ENCODE data around the gene HSPD1.
A peak's percentile ranks its signal among the peaks of the same experiment; 100 is the strongest.

Gene HSPD1

GRCh38 chr2:197496695-197497094 lies 2.9 kb downstream of the HSPD1 start:
- H3K79me2 ChIP-seq (ENCODE audit: insufficient read depth, low read length) = peaks cover 94% of the 10 kb centered on the region
- no peaks in the 10 kb centered on the region for H3F3A ChIP-seq (ENCODE audit: low read depth)
- peaks cover 50% of the 10 kb centered on the region for H3K4me1 ChIP-seq (ENCODE audit: insufficient read depth, low read length, poor library complexity, severe bottlenecking)
- peaks cover 78% of the 10 kb centered on the region for H4K20me1 ChIP-seq (ENCODE audit: insufficient read depth, low read length, poor library complexity, severe bottlenecking)
- no peaks in the 10 kb centered on the region for H3K27me3 ChIP-seq (ENCODE audit: insufficient read depth, low read length, poor library complexity, severe bottlenecking)
- no peaks in the 10 kb centered on the region for H3K9me2 ChIP-seq (replicated peaks; ENCODE audit: low read depth, low read length)
- TF ChIP-seq CTCF (conservative IDR thresholded peaks at IDR 0.05; ENCODE audit: low read length) = no peak
- TF ChIP-seq EZH2phosphoT487 (IDR thresholded peaks at IDR 0.05; ENCODE audit: borderline replicate concordance) = no peak
- peak overlapping the region; percentile 93 for H3K4me2 ChIP-seq (ENCODE audit: low read depth, low read length, poor library complexity, severe bottlenecking)
- H3K9ac ChIP-seq (ENCODE audit: low read depth, low read length, poor library complexity, severe bottlenecking) = peak overlapping the region; percentile 89
- H3K9me3 ChIP-seq (ENCODE audit: insufficient read depth, low read depth, low read length) = no peaks in the 10 kb centered on the region
- no peak overlapping the region for H2AFZ ChIP-seq (ENCODE audit: low read length)
- peaks cover 62% of the 10 kb centered on the region for H3K36me3 ChIP-seq (ENCODE audit: insufficient read depth, low read length)
- peak overlapping the region; percentile 91 for H3K4me3 ChIP-seq (ENCODE audit: low read length, poor library complexity, severe bottlenecking)

- Histone ChIP-seq H3F3A (ENCODE audit: low read depth) (no peaks in the 10 kb centered on the region), H4K20me1 (ENCODE audit: insufficient read depth, low read length, poor library complexity, severe bottlenecking) (peaks cover 78% of the 10 kb centered on the region), H2AFZ (ENCODE audit: low read length) (no peak overlapping the region), H3K27me3 (ENCODE audit: insufficient read depth, low read length, poor library complexity, severe bottlenecking) (no peaks in the 10 kb centered on the region), H3K4me3 (ENCODE audit: low read length, poor library complexity, severe bottlenecking) (peak overlapping the region; percentile 91), H3K4me1 (ENCODE audit: insufficient read depth, low read length, poor library complexity, severe bottlenecking) (peaks cover 51% of the 10 kb centered on the region), H3K79me2 (ENCODE audit: insufficient read depth, low read length) (peaks cover 94% of the 10 kb centered on the region), H3K4me2 (ENCODE audit: low read depth, low read length, poor library complexity, severe bottlenecking) (peak overlapping the region; percentile 93), H3K9me2 (replicated peaks; ENCODE audit: low read depth, low read length) (no peaks in the 10 kb centered on the region), H3K36me3 (ENCODE audit: insufficient read depth, low read length) (peaks cover 73% of the 10 kb centered on the region), H3K9ac (ENCODE audit: low read depth, low read length, poor library complexity, severe bottlenecking) (peak overlapping the region; percentile 89), H3K9me3 (ENCODE audit: insufficient read depth, low read depth, low read length) (no peaks in the 10 kb centered on the region)
- TF ChIP-seq EZH2phosphoT487 (IDR thresholded peaks at IDR 0.05; ENCODE audit: borderline replicate concordance) (no peak), CTCF (conservative IDR thresholded peaks at IDR 0.05; ENCODE audit: low read length) (no peak)
These were observed 4.1 kb downstream of the HSPD1 start for GRCh38 chr2:197495433-197496134.

- H3K27me3 ChIP-seq (ENCODE audit: insufficient read depth, low read length, poor library complexity, severe bottlenecking) = no peaks in the 10 kb centered on the region
- H3K9me3 ChIP-seq (ENCODE audit: insufficient read depth, low read depth, low read length) = no peaks in the 10 kb centered on the region; the same call in 1 of the 2 replicates
- H3K4me1 ChIP-seq (ENCODE audit: insufficient read depth, low read length, poor library complexity, severe bottlenecking) = peaks cover 3% of the 10 kb centered on the region
- peaks cover 7% of the 10 kb centered on the region; the same call in 1 of the 2 replicates for H3F3A ChIP-seq (ENCODE audit: low read depth)
- H3K36me3 ChIP-seq (ENCODE audit: insufficient read depth, low read length) = peaks cover 66% of the 10 kb centered on the region
- H4K20me1 ChIP-seq (ENCODE audit: insufficient read depth, low read length, poor library complexity, severe bottlenecking) = peaks cover 40% of the 10 kb centered on the region
- H3K79me2 ChIP-seq (ENCODE audit: insufficient read depth, low read length) = peaks cover 35% of the 10 kb centered on the region
- H3K9me2 ChIP-seq (replicated peaks; ENCODE audit: low read depth, low read length) = no peaks in the 10 kb centered on the region
- TF ChIP-seq CTCF (conservative IDR thresholded peaks at IDR 0.05; ENCODE audit: low read length) (no peak), EZH2phosphoT487 (IDR thresholded peaks at IDR 0.05; ENCODE audit: borderline replicate concordance) (no peak)
- no peak overlapping the region for H2AFZ ChIP-seq (ENCODE audit: low read length)
- H3K4me2 ChIP-seq (ENCODE audit: low read depth, low read length, poor library complexity, severe bottlenecking) = no peak overlapping the region
- H3K4me3 ChIP-seq (ENCODE audit: low read length, poor library complexity, severe bottlenecking) = no peak overlapping the region
- no peak overlapping the region for H3K9ac ChIP-seq (ENCODE audit: low read depth, low read length, poor library complexity, severe bottlenecking)
These were observed 12.3 kb downstream of the HSPD1 start for GRCh38 chr2:197487385-197487784.

All from Loucy (cell line).